Measurements from ENCODE around the gene MAD2L1BP. TPM values are rescaled to one million over a fixed set of nuclear protein-coding genes. Genes with fewer than 3 reads are reported as not detected.
A peak's percentile ranks its signal among the peaks of the same experiment; 100 is the strongest.

MAD2L1BP gene
- total and polyA plus RNA-seq, 2 donors (not counting 3 experiments of a cell fraction or from before 2014, with no cell fraction given), result 32.3 to 62.0 TPM

- Histone ChIP-seq H3K9me1 (replicated peaks; ENCODE audit: control insufficient read depth, extremely low read depth, insufficient read depth, low read length) (no peaks in the 10 kb centered on the region), H3K4me2 (ENCODE audit: insufficient read depth, low read length) (peak within 1 kb of the TSS; percentile 70), H3K36me3 (ENCODE audit: control insufficient read depth in 2 of 2, extremely low read depth in 1 of 2, insufficient read depth in 2 of 2, low read length in 2 of 2) (peaks cover 10 to 17% of the 10 kb centered on the region in 2 experiments), H3K9me3 (replicated peaks; ENCODE audit: control insufficient read depth, insufficient read depth, low read length) (no peaks in the 10 kb centered on the region), H4K20me1 (replicated peaks; ENCODE audit: control insufficient read depth, extremely low read depth, insufficient read depth, low read length) (no peaks in the 10 kb centered on the region), H3K4me3 (replicated peaks in 1 of 3; ENCODE audit: insufficient read depth in 1 of 3, low read depth in 1 of 3, low read length in 3 of 3) (peak within 1 kb of the TSS; percentile 89 to 93 (median 93)), H3K9ac (replicated peaks; ENCODE audit: extremely low read depth, insufficient read depth, low read length) (peak within 1 kb of the TSS; percentile 98), H3K4me1 (ENCODE audit: control insufficient read depth, extremely low read depth, insufficient read depth, low read length) (peaks cover 25% of the 10 kb centered on the region), H2AFZ (ENCODE audit: low read depth, low read length) (peak within 1 kb of the TSS; percentile 74), H3K27ac (ENCODE audit: insufficient read depth, low read depth, low read length) (peak within 1 kb of the TSS; percentile 88), H3K27me3 (ENCODE audit: control insufficient read depth in 2 of 2, insufficient read depth in 2 of 2, low read length in 2 of 2) (no peaks in the 10 kb centered on the region), H3K79me2 (ENCODE audit: control insufficient read depth, insufficient read depth, low read length) (peaks cover 27% of the 10 kb centered on the region)
- no TSS peak for BruUV-seq (replicated peaks)
- peak; percentile 97 for FAIRE-seq
- intact Hi-C loops (cut with micrococcal nuclease) (loop anchor here (1.0 to 5.0 kb wide), 2 partner anchors 21 to 202 kb away; partner anchors contain the start of gene ABCC10), dilution Hi-C loops (cut with MboI; ENCODE audit: extremely low pct_ligation_motif_present, low sequenced_read_pairs) (no loop called here)
- peak; percentile 100 for DNase-seq (ENCODE audit: low read depth, low spot score)
- ChIA-PET CTCF (interaction anchor here (0.7 to 1.8 kb wide), 9 partner anchors 10 to 467 kb away, joined by 3 to 12 read pairs (median 4); no protein-coding TSS in a partner anchor), POLR2A (interaction anchor here (0.6 to 1.2 kb wide), 6 partner anchors 9 to 141 kb away, joined by 4 to 8 read pairs (median 4); partner anchors contain the start of genes POLH, RSPH9, VEGFA and XPO5)
- TF ChIP-seq FOS (IDR thresholded peaks at IDR 0.05; ENCODE audit: borderline replicate concordance, insufficient read depth, low read length) (no peak), GATA2 (IDR thresholded peaks at IDR 0.05; ENCODE audit: insufficient read depth, insufficient read length, low read depth, low read length) (no peak), POLR2AphosphoS5 (IDR thresholded peaks at IDR 0.05; ENCODE audit: insufficient read depth, low read depth, low read length) (peak; percentile 41)
Observed at GRCh38 chr6:43629104-43629504, 6.5 kb upstream of the MAD2L1BP start, which contains the start of gene GTPBP2. TSS of gene GTPBP2 (minus strand) at chr6:43629264. CDS start at chr6:43629162, 102 bp downstream.

GRCh38 chr6:43629505-43630300 lies 5.9 kb upstream of the MAD2L1BP start:
- FAIRE-seq (no peak), DNase-seq (ENCODE audit: low read depth, low spot score) (peak; percentile 97)
- H3K79me2 ChIP-seq (ENCODE audit: control insufficient read depth, insufficient read depth, low read length), result peaks cover 27% of the 10 kb centered on the region
- peak overlapping the region; percentile 74 for H2AFZ ChIP-seq (ENCODE audit: low read depth, low read length)
- TF ChIP-seq POLR2AphosphoS5 (IDR thresholded peaks at IDR 0.05; ENCODE audit: insufficient read depth, low read depth, low read length), result peak; percentile 36
- TF ChIP-seq MAX (IDR thresholded peaks at IDR 0.05; ENCODE audit: insufficient read depth, insufficient read length), result no peak
- no peak for TF ChIP-seq JUN (IDR thresholded peaks at IDR 0.05; ENCODE audit: borderline replicate concordance, insufficient read depth, insufficient read length, low read depth)
- TF ChIP-seq FOS (IDR thresholded peaks at IDR 0.05; ENCODE audit: borderline replicate concordance, insufficient read depth, low read length), result no peak
- TF ChIP-seq EZH2 (IDR thresholded peaks at IDR 0.05; ENCODE audit: borderline replicate concordance, low read depth, low read length, severe bottlenecking), result no peak
- TF ChIP-seq CTCF (IDR thresholded peaks at IDR 0.05; ENCODE audit: extremely low read depth in 1 of 2, insufficient read depth in 1 of 2, low read depth in 1 of 2, low read length in 2 of 2), result no peak
- TF ChIP-seq GATA2 (IDR thresholded peaks at IDR 0.05; ENCODE audit: insufficient read depth, insufficient read length, low read depth, low read length), result no peak
- peak; percentile 49 for TF ChIP-seq POLR2A (IDR thresholded peaks at IDR 0.05; ENCODE audit: low read depth, low read length)
- no peak for TF ChIP-seq MYC (IDR thresholded peaks at IDR 0.05; ENCODE audit: low read depth, low read length)
- H3K9me1 ChIP-seq (replicated peaks; ENCODE audit: control insufficient read depth, extremely low read depth, insufficient read depth, low read length), result no peaks in the 10 kb centered on the region
- no peaks in the 10 kb centered on the region for H3K27me3 ChIP-seq (ENCODE audit: control insufficient read depth in 2 of 2, insufficient read depth in 2 of 2, low read length in 2 of 2)
- H3K27ac ChIP-seq (ENCODE audit: insufficient read depth, low read depth, low read length), result peak overlapping the region; percentile 65
- H3K9ac ChIP-seq (replicated peaks; ENCODE audit: extremely low read depth, insufficient read depth, low read length), result peak overlapping the region; percentile 76
- ChIA-PET CTCF (interaction anchor here (0.7 to 1.8 kb wide), 9 partner anchors 11 to 467 kb away, joined by 3 to 12 read pairs (median 4); no protein-coding TSS in a partner anchor), POLR2A (interaction anchor here (0.7 to 1.2 kb wide), 5 partner anchors 10 to 141 kb away, joined by 4 read pairs; partner anchors contain the start of genes POLH, RSPH9, VEGFA and XPO5)
- H3K4me2 ChIP-seq (ENCODE audit: insufficient read depth, low read length), result peak overlapping the region; percentile 50
- H3K36me3 ChIP-seq (ENCODE audit: control insufficient read depth in 2 of 2, extremely low read depth in 1 of 2, insufficient read depth in 2 of 2, low read length in 2 of 2), result peaks cover 6 to 11% of the 10 kb centered on the region in 2 experiments
- TSS peak; percentile 54 for BruUV-seq (replicated peaks)
- peak overlapping the region; percentile 4 to 89 (median 55) for H3K4me3 ChIP-seq (replicated peaks in 1 of 3; ENCODE audit: insufficient read depth in 1 of 3, low read depth in 1 of 3, low read length in 3 of 3)
- dilution Hi-C loops (cut with MboI; ENCODE audit: extremely low pct_ligation_motif_present, low sequenced_read_pairs) (no loop called here), intact Hi-C loops (cut with micrococcal nuclease) (loop anchor here (1.0 to 5.0 kb wide), 2 partner anchors 21 to 202 kb away; partner anchors contain the start of gene ABCC10)
- peaks cover 25% of the 10 kb centered on the region for H3K4me1 ChIP-seq (ENCODE audit: control insufficient read depth, extremely low read depth, insufficient read depth, low read length)
- H3K9me3 ChIP-seq (replicated peaks; ENCODE audit: control insufficient read depth, insufficient read depth, low read length), result no peaks in the 10 kb centered on the region
- no peaks in the 10 kb centered on the region for H4K20me1 ChIP-seq (replicated peaks; ENCODE audit: control insufficient read depth, extremely low read depth, insufficient read depth, low read length)
